NCI-H1417 treated with DMSO at 0.1 percent for 48 hours (cell line): Measurements from ENCODE around the gene MUC2.
A peak's percentile ranks its signal among the peaks of the same experiment; 100 is the strongest.

Source experiments
- DNase-seq: peaks from one replicate; lab custom pipeline; 2025; lab: John Stamatoyannopoulos, UW

The MUC2 gene

DNA sequence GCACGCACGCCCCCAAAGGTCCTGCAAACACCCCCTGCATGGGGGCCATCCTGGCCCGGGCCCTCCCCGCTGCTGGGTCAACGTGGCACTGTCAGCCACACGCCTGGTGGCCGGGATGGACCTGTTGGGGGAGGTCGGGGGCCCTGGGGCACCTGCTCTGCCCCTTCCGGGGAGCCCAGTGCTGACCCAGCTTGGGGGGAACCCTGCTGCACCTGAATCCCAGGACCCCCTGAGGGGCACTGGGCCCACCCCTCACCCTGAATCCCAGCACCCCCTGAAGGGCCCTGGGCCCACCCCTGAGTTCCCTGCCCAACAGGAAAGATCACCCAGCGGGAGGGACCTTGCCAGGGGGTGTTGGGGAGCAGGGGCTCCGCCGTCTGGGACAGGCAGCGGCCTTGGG is 37.7 kb upstream of the MUC2 start:
- DNase-seq, result no peak

DNA sequence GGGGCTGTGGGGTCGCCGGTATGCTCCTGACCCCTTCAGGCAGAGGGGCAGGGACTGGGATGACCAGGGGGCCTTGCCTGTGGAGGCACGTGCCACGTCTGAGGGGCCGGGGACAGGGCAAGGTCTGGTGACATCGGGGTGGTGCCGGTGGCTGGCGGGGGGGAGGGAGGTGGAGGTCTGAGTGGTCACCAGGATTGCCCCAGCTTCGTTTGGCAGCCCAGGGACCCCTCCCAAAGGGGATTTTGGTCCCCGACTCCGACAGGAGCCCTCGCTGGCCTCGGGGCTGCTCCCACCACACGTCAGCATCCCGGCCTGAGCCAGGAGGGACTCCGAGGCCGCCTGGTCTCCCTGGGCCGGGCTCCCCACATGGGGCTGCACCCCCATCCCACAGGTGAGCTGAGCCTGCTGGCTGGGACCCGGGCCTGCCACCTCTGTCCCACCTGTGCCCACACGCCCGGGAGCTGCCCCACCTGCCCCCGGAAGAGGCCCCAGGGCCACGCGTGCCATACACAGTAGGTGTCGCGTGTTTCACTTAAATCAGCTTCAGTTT is 37.1 kb upstream of the MUC2 start:
- DNase-seq, result no peak

DNA sequence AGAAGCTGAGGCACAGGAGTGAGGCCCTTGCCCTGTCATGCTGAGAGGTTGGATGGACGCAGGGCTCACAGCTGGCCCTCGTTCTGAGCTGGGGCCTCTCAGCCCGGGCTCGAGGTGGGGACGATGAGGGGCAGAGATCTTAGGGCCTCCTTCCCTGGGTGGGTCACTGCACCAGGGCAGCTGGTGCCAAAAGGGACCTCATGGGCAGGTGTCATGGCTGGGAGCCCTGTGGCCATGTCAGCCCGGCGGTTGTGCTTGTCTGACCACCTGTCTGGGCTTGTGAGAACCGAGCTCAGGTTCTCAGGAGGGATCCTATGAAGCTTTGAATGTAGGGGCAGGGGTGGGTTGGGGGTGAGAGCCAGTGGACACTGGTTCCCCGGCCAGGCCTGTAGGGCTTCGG is 36.3 kb upstream of the MUC2 start:
- no peak for DNase-seq

DNA sequence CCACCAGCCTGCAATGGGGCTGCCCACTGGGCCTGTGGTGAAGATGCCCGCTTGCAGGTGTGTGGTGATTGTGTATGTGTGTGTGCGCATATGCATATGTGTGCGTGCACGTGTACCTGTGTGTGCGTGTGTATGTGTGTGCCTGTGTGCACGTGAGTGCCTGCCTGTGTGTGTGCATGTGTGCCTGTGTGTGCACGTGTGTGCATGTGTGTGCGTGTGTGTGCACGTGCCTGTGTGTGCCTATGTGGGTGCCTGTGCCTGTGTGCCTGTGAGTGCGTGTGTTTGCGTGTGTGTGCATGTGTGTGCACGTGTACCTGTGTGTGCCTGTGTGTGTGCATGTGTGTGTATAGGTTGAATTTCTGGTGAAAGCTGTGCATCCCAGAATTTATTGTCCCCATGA is 35.8 kb upstream of the MUC2 start:
- no peak for DNase-seq

DNA sequence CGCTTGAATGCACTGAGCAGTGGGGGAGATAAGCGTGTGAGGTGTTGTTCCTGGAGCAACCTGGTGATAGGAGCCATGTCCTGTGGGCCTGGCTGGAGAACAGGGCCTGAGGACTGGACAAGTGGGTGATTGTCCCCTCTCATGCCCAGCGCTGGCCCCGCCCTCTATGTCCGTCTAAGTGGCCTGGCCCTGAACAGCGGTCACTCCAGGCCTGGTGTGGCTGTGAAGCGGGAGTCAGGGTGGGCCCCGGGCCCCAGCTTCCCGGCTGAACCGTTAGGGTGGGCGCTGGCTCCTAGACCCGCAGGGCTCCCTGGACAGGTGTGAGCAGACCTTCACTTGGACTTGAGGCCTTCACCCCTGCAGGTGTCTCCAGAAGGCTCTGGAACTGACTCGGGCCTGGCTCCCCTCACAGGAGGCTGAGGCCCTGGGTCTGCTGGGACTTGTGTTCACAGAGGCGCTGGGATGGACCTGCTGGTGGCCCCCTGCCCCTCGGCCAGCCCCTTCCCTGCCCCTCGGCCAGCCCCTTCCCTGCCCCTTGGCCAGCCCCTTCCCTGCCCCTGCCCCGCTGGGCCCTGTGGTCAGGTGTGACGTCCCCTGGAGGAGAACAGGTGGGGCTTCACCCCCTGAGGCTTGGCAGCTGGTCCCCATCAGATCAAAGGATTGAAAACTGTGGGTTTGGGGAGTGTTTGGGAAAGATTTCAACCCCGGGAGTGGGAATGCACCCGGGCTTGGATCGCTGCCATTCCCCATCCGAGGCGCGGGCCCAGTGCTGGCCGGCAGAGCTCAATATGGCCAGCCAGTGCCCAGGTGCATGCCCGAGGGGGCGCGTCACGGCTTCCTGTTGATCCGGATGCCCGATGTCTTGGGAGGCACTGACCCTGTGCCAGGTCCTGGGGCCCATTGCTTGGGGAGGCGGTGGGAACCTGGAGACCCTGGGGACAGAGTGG is 34.9 kb upstream of the MUC2 start:
- no peak for DNase-seq

DNA sequence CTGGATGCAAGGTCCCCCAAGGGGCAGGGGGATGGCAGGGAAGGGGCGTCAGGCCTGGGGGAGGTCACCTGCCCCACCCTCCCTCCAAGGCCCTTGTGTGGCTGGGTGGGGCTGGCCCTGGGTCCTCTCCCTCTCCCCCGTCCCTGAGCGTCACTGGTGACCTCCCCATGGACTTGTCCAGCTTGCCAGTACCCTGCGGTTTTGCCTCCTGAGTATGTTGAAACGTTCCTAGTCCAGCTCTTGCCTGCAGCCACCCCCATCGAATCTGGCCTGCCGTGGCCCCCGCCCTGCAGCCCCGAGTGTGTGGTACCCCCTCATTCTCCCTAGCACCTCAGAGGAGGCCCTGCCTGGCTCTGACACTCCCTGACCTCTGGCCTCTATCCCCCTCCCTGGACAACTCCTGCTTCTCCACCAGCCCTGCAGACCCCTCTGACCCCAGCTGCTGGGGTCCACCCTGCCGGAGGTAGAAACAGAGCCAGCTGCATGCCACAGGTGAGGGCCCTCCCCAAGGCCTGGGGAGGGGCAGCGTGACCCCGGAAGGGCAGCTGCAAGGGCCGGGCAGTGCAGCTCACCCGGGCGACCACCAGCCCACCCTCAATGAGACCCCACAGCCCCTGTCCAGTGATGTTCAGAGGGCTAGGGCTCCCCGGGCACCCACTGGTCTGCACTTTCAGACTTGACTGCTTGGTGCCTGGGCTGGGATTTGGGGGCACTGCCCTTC is 34.1 kb upstream of the MUC2 start:
- no peak for DNase-seq

DNA sequence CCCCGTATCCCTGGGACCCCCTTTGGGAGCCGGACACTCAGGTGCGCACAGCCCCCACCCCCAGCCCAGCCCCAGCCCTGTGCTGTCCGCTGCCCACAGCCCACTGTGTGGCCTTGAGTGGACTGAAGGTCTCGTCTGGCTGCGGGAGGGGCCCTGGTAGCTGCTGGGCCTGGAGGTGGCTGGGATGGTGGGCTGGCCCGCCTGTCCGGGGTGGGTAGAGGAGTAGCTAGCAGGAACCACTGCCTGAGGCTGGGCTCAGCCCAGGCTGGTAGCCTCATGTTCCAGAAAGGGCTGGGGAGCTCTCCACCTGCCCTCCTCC is 33.6 kb upstream of the MUC2 start:
- DNase-seq, result no peak

DNA sequence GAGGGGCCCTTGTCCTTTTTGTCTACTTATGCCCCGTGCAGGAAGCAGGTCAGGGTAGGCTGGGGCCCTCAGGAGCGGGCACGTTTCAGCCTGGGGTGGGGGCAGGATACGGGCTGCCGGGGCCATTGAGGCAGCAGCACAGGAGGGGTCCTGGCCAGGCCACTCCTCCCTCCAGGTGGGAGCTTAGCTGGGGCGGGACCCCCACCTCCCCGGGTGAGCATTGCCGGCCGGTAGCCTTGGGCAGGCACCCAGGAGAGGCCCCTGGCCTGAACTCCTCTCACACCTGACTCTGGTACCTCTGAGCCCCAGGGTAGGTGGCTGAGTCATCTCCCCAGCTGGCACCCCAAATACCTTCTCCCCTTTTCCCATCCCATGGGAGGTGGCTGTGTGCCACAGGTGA is 33.2 kb upstream of the MUC2 start:
- DNase-seq, result no peak

DNA sequence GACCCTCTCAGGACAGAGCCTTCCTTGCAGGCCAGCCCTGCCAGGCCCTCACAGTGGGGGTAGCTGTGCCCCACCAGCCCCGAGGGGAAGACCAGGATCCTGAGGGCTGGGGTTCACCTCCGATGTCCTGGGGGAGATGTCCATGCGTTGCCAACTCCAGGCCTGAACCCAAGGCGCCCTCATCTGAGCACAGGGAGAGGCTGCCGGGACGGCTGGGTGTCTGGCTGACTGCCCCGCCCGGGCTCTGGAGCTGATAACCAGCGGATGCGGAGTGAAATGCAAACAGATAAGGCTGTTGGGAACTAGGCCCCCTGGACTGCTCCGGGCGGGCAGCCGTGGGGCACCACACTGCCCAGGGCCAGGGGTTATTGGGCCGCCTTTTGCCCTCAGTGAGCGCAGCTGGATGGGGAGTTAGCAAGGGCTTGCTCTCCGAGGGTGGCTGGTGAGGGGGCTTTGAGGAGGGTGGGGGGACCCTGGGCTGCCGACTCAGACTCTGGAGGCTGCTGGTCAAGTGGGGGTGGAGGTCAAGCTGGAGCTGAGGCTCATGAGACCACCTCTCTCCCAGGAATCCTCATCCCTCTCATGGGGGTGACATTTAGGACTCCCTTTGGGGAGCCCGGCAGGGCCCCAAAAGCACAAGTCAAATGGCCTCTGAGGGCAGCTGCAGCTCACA is 32.6 kb upstream of the MUC2 start:
- DNase-seq, result no peak

DNA sequence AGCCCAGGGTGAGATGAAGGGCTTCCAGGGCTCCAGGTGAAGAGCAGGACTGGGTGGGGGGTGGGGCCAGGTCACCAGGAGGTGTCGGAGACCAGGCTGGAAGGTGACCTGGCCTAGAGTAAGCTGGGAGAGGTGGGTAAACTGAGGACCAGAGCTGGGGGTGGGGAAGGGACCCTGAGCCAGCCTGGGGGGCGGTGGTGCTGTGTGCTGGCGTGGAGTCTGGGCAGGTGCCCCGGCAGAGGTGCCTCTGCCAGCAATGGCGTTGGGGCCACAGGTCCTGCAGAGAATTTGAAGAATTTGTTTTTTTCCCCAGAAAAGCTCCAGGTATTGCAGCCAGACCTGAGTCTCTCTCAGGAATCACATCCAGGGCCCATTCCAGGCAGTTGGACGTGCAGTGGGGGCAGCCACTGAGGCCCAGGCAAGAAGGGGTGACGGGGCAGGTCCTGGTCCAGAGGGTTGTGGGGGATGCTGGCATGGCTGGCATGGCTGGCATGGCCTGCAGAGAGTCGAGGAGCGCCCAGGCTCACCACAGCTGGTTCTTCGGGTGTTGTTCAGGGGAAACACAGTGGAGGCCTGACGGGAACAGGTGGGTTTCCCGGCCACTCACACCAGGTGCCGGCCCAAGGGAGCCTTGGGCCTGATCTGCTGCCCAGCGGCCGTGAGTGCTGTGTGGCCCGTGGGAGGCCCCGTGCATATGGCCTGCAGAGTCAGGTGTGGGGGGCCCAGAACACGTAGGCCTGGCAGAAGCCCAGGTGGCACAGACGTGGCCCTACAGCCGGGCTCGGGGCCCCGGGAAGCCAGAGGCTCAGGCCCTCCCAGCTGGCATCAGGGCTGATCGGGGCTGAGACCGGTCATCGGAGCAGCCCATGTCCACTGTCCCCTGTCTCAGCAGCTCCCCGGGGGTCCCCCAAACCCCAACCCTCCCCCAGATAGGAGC is 31.8 kb upstream of the MUC2 start:
- no peak for DNase-seq

DNA sequence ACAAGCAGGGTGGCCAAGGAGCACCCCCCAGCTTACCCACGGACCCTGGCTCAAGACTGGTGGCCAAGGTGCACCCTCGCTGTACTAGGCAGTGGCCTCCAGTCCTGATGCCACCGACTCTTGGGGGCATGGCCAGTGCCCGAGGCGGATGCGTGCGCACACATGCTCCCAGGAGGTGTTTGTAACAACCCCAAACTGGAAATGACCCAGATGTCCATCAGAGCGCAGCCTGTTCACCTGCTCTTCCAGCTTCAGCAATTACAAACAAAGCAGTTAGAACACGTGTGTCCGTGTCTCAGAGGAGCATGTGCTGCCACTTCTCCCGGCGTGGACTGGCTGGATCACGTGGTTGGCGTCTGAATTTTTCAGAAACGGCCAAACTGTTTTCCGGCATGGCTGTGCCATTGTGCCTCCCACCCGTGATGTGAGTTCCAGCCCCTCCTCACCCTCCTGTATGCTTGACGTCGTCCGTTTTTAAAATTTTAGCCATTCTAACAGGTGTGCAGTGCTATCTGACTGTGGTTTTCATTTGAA is 31.0 kb upstream of the MUC2 start:
- DNase-seq, result no peak

DNA sequence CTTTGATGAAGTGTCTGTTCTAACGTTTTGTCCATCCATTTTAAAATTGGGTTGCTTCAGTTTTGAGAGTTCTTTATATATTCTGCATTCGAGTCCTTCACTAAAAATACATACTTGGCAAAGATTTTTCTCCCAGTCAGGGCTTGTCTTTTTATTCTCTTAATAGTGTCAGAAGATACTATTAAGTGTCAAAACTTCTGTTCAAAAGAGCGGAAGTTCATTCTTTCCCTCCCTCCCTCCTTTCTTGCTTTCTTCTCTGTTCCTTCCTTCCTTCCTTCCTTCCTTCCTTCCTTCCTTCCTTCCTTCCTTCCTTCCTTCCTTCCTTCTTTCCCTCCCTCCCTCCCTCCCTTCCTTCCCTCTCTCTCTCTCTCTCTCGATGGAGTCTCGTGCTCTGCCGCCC is 30.5 kb upstream of the MUC2 start:
- no peak for DNase-seq

DNA sequence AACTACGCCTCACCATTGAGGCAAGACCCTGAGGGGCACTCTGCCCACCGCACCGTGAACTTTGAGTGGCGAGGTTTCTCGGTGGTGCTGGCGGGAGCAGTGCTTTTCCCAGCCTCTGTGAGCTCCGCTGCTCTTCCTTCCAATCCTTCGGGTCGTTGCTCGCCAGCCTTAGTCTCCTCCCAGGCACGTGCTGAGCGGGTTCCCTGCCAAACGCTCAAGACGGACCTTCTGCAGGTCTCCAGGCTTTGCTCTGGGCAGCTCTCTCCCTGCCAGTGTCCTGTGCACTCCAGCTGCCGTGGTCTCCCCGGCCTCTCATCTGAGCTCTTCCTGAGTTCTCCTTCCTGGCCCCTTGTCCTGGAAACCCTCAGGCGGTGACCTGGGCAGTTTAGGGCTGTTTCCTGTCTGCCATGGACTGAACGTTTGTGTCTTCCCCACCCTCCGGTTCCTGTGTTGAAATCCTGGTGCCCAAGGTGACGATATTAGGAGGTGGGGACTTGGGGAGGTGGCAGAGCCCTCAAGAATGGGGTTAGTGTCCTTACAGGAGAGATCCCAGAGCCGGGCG is 27.0 kb upstream of the MUC2 start:
- no peak for DNase-seq

DNA sequence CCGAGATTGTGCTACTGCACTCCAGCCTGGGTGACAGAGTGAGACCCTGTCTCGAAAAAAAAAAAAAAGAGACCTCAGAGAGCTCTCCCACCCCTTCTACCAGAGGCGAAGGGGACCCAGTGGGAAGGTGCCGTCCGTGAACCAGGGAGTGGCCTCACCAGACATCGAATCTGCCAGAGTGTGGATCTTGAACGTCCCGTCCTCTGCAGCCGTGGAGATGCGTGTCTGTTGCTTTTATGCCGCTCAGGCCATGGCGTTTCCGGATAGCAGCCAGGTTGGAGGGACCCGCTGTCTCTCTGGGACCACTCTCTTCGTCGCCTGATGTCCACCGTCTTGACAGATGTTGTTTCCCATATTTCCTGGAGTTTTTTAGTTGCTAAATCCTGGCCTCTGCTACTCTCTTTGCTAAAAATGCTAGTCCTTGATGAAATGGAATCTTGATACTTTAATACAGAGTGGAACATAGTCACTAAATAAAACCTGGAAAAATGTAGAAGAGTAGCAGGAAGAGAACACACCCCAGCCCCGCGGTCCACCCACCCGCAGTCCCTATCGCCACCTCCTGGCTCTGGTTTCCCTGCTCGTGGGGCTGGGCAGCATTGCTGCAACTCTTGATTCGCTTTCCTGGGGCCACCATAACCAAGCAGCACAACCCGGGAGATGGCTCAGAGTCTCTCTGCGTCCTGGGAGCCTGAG is 26.2 kb upstream of the MUC2 start:
- DNase-seq, result no peak

DNA sequence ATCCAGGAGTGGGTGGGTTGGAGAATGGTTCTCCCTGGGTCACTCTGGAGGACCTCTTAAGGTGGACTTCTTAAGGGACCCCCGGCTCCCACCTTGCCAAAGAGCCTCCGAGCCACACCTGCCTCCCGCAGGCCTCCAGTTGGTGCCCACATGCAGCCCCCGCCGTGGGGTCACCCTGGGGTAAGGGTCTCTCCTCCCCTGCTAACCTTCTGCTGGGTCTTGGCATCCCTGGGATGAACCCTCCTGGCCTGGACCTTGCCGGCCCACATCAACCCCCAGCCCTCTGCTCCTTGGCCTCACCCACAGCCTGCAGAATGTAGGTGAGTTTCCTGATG is 25.6 kb upstream of the MUC2 start:
- DNase-seq, result no peak

DNA sequence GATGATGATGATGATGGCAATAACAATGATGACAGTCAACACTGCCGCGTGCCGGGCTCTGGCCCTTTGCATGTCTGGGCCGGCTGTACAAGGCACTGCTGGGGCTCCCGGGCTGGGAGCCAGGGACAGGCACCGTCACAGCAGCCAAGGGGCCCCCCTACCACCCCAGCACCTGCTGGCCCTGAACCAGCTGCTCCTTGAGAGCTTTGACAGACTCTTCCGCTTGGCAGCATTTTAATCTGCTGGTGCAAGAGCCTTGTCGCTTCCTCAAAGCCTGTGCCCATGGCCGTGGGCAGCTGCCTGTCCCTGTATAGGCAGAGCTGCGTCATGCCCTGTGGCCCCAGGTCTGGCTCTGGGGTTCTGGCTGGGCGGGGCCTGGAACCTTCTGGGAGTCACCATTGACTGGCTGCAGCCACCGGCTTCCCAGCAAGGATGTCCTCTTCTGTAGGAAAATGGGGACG is 25.2 kb upstream of the MUC2 start:
- no peak for DNase-seq

DNA sequence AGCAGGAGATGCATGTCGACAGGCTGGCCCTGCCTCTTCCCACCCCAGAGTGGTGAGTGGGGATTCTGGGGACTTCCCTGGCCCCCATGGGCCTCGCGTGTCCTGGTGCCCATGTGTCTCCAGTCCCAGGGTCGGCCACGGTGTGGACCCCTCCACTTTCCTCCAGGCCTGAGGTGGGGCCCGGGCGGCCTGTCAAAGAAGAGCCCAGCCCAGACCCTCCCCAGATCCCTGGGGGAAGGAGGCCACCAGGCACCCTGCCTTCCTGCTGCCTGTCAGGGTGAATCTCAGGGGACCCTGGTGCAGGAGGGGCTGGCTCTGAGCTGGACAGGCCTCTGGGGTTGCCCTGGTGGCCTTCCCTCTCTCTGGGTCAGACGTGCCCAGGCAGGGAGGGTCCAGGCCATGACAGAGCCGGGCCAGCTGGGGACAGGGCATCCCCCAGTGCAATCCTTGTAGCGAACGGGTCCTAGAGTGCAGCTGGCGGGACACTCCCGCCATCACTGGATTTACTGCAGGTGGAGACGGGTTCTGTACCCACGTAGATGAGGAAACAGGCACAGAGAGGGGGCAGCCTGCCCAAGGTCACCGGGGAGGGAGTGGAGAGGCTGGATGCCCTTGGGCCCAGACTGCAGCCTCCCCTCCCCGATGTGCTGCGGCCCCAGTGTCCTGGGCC is 24.6 kb upstream of the MUC2 start:
- no peak for DNase-seq

DNA sequence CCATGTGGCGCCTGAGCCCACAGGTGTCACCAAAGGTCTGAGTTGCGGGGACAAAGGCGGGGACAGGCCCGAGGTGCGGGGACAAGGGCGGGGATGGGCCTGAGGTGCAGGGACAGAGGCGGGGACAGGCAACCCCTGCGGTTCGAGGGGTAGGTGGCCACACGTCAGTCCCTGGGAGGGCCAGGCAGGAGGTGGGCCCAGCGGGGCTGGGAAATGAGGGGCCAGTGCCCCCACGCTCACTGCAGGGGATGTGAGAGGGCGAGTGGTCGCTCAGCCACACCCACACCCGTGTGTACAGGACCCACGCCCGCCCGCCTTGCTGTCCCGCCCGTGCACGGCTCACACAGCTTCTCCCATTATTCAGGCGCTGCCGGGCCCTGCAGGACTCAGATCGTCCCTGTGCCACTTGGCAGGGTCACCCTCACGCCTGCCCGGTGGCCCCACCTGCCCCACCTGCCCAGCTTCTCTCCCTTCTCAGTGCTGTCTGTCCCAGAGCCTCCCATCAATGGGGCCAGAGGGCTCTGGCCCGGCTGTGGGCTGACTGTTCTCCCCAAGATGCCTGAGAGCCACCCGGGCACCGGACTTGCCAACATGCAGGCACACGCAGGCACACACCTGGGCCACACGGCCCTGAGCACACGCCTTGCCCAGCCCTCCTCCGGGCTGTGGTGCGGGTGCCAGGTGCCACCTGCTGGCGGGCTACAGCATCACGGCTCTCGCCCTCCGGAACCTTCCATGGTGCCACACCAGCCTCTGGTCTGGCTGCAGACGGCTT is 23.9 kb upstream of the MUC2 start:
- DNase-seq, result peak; percentile 17
